ENCODE results near the gene CEP250.

CEP250 gene

GRCh38 chr20:35497320-35497719 lies 41.9 kb downstream of the CEP250 start:
- no peak overlapping the region for H3K27ac ChIP-seq
- CTCF ChIA-PET: interaction anchor here (0.7 to 1.3 kb wide), 3 partner anchors 8 to 98 kb away, joined by 3 read pairs; no protein-coding TSS in a partner anchor
- no peak for DNase-seq (ENCODE audit: low spot score)
- no peak for TF ChIP-seq CTCF (conservative IDR thresholded peaks at IDR 0.05; ENCODE audit: low read depth)
- POLR2A ChIA-PET (ENCODE audit: low non-redundant PET): no interaction called here

GRCh38 chr20:35497780-35498189 lies 42.4 kb downstream of the CEP250 start:
- POLR2A ChIA-PET (ENCODE audit: low non-redundant PET): interaction anchor here (0.6 kb wide), 1 partner anchor 161 kb away, joined by 3 read pairs; no protein-coding TSS in a partner anchor
- H3K27ac ChIP-seq: no peak overlapping the region
- no peak for DNase-seq (ENCODE audit: low spot score)
- CTCF ChIA-PET: interaction anchor here (0.6 to 3.1 kb wide), 4 partner anchors 8 to 251 kb away, joined by 3 to 16 read pairs (median 4); no protein-coding TSS in a partner anchor
- no peak for TF ChIP-seq CTCF (conservative IDR thresholded peaks at IDR 0.05; ENCODE audit: low read depth)

- TF ChIP-seq CTCF (conservative IDR thresholded peaks at IDR 0.05; ENCODE audit: low read depth): no peak
- CTCF ChIA-PET: interaction anchor here (0.6 to 3.1 kb wide), 2 partner anchors 13 to 18 kb away, joined by 3 to 16 read pairs; no protein-coding TSS in a partner anchor
- POLR2A ChIA-PET (ENCODE audit: low non-redundant PET): no interaction called here
- DNase-seq (ENCODE audit: low spot score): no peak
- H3K27ac ChIP-seq: no peak overlapping the region
These were observed 43.9 kb downstream of the CEP250 start for GRCh38 chr20:35499271-35499670.

- POLR2A ChIA-PET (ENCODE audit: low non-redundant PET): interaction anchor here (0.8 kb wide), 1 partner anchor 39 kb away, joined by 3 read pairs; the partner anchor contains the start of gene ERGIC3
- CTCF ChIA-PET: interaction anchor here (1.9 kb wide), 1 partner anchor 10 kb away, joined by 8 read pairs; no protein-coding TSS in a partner anchor
- DNase-seq (ENCODE audit: low spot score): no peak
- TF ChIP-seq CTCF (conservative IDR thresholded peaks at IDR 0.05; ENCODE audit: low read depth): no peak
- no peak overlapping the region for H3K27ac ChIP-seq
These were observed 47.0 kb downstream of the CEP250 start for GRCh38 chr20:35502352-35502751.

GRCh38 chr20:35503281-35503680 lies 47.9 kb downstream of the CEP250 start:
- ChIA-PET POLR2A (ENCODE audit: low non-redundant PET) (no interaction called here), CTCF (interaction anchor here (0.6 to 1.9 kb wide), 5 partner anchors 9 to 1169 kb away, joined by 3 to 8 read pairs (median 4); no protein-coding TSS in a partner anchor)
- TF ChIP-seq CTCF (conservative IDR thresholded peaks at IDR 0.05; ENCODE audit: low read depth): no peak
- no peak for DNase-seq (ENCODE audit: low spot score)
- H3K27ac ChIP-seq: no peak overlapping the region

- CTCF ChIA-PET: interaction anchor here (0.6 to 1.9 kb wide), 5 partner anchors 8 to 21 kb away, joined by 3 to 8 read pairs (median 4); no protein-coding TSS in a partner anchor
- POLR2A ChIA-PET (ENCODE audit: low non-redundant PET): interaction anchor here (0.7 kb wide), 1 partner anchor 121 kb away, joined by 3 read pairs; no protein-coding TSS in a partner anchor
- no peak for DNase-seq (ENCODE audit: low spot score)
- no peak overlapping the region for H3K27ac ChIP-seq
- no peak for TF ChIP-seq CTCF (conservative IDR thresholded peaks at IDR 0.05; ENCODE audit: low read depth)
These were observed 48.6 kb downstream of the CEP250 start for GRCh38 chr20:35503841-35504561.

Data from RWPE1 (cell line).